H1 (cell line): ENCODE data around the gene DYNC2H1. TPM values are rescaled to one million over a fixed set of nuclear protein-coding genes. Genes with fewer than 3 reads are reported as not detected.

ENCODE experiments used
- RBBP5 ChIP-seq: IDR thresholded peaks from 2 replicates; pipeline ENCODE4 v1.7.1; 2012; ENCODE audit warnings: low read depth, mild to moderate bottlenecking, inconsistent platforms, low read length, moderate library complexity, borderline replicate concordance
- polyA plus RNA-seq, 7 experiments: library from polyadenylated mRNA; depleted of rRNA in 3 of 7; stranded (reverse) in 5 of 7; unstranded in 2 of 7; fragments of >200 nt in 5 of 7; fragments of 200-250 nt in 2 of 7; gene quantifications; 1 replicate in 5 of 7; 2 replicates in 1 of 7; 4 replicates in 1 of 7; pipeline versions ENCODE4 v1.2.1 to v1.2.3, GENCODE V29; 2011 to 2013; ENCODE audit warnings: missing spikeins in 2 of 7, mixed read lengths in 2 of 7
- total RNA-seq: library from RNA; stranded (reverse); fragmentation: NEBNext Ultra II Directional; extraction: Animal tissue kit (Norgen Biotek cat#: 25700); gene quantifications from 2 replicates; pipeline ENCODE4 v1.2.1, GENCODE V29; 2021

The DYNC2H1 gene
- total and polyA plus RNA-seq, 2 of the 8 experiments (the other 6 are each of a cell fraction or from before 2014, with no cell fraction given): 6.2 to 12.0 TPM

DNA sequence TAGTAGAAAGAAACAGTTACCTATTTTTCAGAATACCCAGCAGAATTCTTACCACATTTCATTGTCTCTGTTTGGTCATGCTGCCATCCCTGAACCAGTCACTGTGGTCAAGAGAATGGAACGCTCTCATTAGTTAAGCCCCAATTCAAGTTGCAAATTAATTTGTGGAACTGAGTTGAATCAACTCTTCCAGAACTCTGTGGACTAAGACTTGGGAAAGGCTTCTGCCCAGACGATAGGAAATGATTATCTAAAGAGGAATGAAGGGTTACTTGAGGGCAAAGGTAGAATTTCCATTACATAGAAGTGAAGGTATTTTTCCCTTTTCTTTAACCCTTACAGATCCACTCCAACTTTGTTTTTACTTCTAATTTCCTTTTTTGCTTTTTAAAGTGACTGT, 286.4 kb downstream of the DYNC2H1 start (continued):
- no peak for TF ChIP-seq RBBP5
